Fibroblast of the conjunctiva (primary cell): ENCODE results near the gene SORCS2.
"Not testable (repeated sequence)": the region's sequence is repeated elsewhere in the genome, so short reads cannot be mapped to it uniquely, and the experiment has no call there.

Source experiments
- DNase-seq: peaks from one replicate; pipeline ENCODE4 v3.0.0-alpha.2; 2010; ENCODE audit warnings: low read depth

SORCS2 gene

GRCh38 chr4:7160439-7160838 is 31.9 kb upstream of the SORCS2 start:
- no peak for DNase-seq

- DNase-seq: no peak
These were observed 31.3 kb upstream of the SORCS2 start for GRCh38 chr4:7160951-7161440.

- DNase-seq: peak; percentile 18
These were observed 30.6 kb upstream of the SORCS2 start for GRCh38 chr4:7161721-7162214.

GRCh38 chr4:7165056-7165873 is 27.1 kb upstream of the SORCS2 start:
- DNase-seq: not testable (repeated sequence)

- DNase-seq: no peak
These were observed 26.5 kb upstream of the SORCS2 start for GRCh38 chr4:7165874-7166201.

- no peak for DNase-seq
These were observed 26.1 kb upstream of the SORCS2 start for GRCh38 chr4:7166237-7166636.

- no peak for DNase-seq
These were observed 25.2 kb upstream of the SORCS2 start for GRCh38 chr4:7166981-7167700.

GRCh38 chr4:7167706-7168105 is 24.6 kb upstream of the SORCS2 start:
- no peak for DNase-seq

GRCh38 chr4:7168106-7168505 is 24.2 kb upstream of the SORCS2 start:
- DNase-seq: no peak

GRCh38 chr4:7169134-7169533 is 23.2 kb upstream of the SORCS2 start:
- DNase-seq: no peak

- no peak for DNase-seq
These were observed 22.3 kb upstream of the SORCS2 start for GRCh38 chr4:7170012-7170411.

GRCh38 chr4:7171191-7171900 is 21.0 kb upstream of the SORCS2 start:
- no peak for DNase-seq

GRCh38 chr4:7172508-7172907 is 19.8 kb upstream of the SORCS2 start:
- no peak for DNase-seq

- no peak for DNase-seq
These were observed 19.4 kb upstream of the SORCS2 start for GRCh38 chr4:7172946-7173345.

GRCh38 chr4:7173841-7174449 is 18.4 kb upstream of the SORCS2 start:
- no peak for DNase-seq

GRCh38 chr4:7179158-7179557 is 13.2 kb upstream of the SORCS2 start:
- DNase-seq: no peak

- no peak for DNase-seq
These were observed 11.4 kb upstream of the SORCS2 start for GRCh38 chr4:7180938-7181337.

- DNase-seq: no peak
These were observed 9.7 kb upstream of the SORCS2 start for GRCh38 chr4:7182616-7183015.

GRCh38 chr4:7183161-7183560 is 9.2 kb upstream of the SORCS2 start:
- no peak for DNase-seq

- DNase-seq: no peak
These were observed 8.4 kb upstream of the SORCS2 start for GRCh38 chr4:7183780-7184460.

GRCh38 chr4:7185487-7186030 is 6.8 kb upstream of the SORCS2 start:
- no peak for DNase-seq
